A673 (cell line): ENCODE measurements around the gene LRFN5. TPM values are rescaled to one million over a fixed set of nuclear protein-coding genes. Genes with fewer than 3 reads are reported as not detected.

Experiments
- BruUV-seq: library from RNA; stranded (reverse); fragments of 400-500 nt; replicated peaks from 2 replicates; lab custom pipeline; 2021; lab: Mats Ljungman, UMichigan
- CTCF ChIA-PET: fragments of 300-600 bp; sonication (Branson Sonifier 250); formaldehyde crosslinking; loops from one replicate; lab custom pipeline; 2022; ENCODE audit warnings: antibody characterized with exemption; lab: Charles Lee
- POLR2A ChIA-PET: fragments of 300-600 bp; sonication (Branson Sonifier 250); formaldehyde crosslinking; loops from one replicate; lab custom pipeline; 2022; ENCODE audit warnings: antibody characterized with exemption; ENCODE audit not compliant: low non-redundant PET; lab: Charles Lee
- DNase-seq: peaks from one replicate; pipeline ENCODE4 v3.0.0-alpha.2; 2015; ENCODE audit warnings: low spot score
- H3K27ac ChIP-seq: fragments of 200-600 bp; sonication (generic); 2 replicates; pipeline ENCODE4 v1.5.1; 2016; ENCODE audit warnings: mixed run types, low read depth, mild to moderate bottlenecking, mixed read lengths, antibody characterized with exemption, low read length; ENCODE audit not compliant: poor library complexity, severe bottlenecking
- H3K27me3 ChIP-seq: fragments of 200-600 bp; sonication (generic); replicated peaks from 2 replicates; pipeline ENCODE4 v1.6.1; 2017; ENCODE audit warnings: mixed run types, low read depth, mild to moderate bottlenecking, mixed read lengths, antibody characterized with exemption, low read length; ENCODE audit not compliant: insufficient read depth, poor library complexity
- H3K36me3 ChIP-seq: fragments of 200-600 bp; sonication (generic); 2 replicates; pipeline ENCODE4 v1.6.1; 2016; ENCODE audit warnings: mixed run types, mild to moderate bottlenecking, mixed read lengths, antibody characterized with exemption, low read length; ENCODE audit not compliant: insufficient read depth, poor library complexity, severe bottlenecking
- H3K4me1 ChIP-seq: fragments of 200-600 bp; sonication (generic); 2 replicates; pipeline ENCODE4 v1.6.1; 2017; ENCODE audit warnings: mixed run types, mild to moderate bottlenecking, mixed read lengths, antibody characterized with exemption, low read length; ENCODE audit not compliant: insufficient read depth, poor library complexity, severe bottlenecking
- H3K4me3 ChIP-seq: fragments of 200-600 bp; sonication (generic); 2 replicates; pipeline ENCODE4 v1.5.1; 2016; ENCODE audit warnings: low read depth, mixed run types, mild to moderate bottlenecking, mixed read lengths, low read length; ENCODE audit not compliant: poor library complexity, severe bottlenecking
- H3K9me3 ChIP-seq: fragments of 200-600 bp; sonication (generic); 2 replicates; pipeline ENCODE4 v1.6.1; 2016; ENCODE audit warnings: mixed run types, low read depth, mild to moderate bottlenecking, mixed read lengths, antibody characterized with exemption, low read length; ENCODE audit not compliant: poor library complexity, severe bottlenecking
- CTCF ChIP-seq: fragments of 300-800, 200-600 bp; sonication (generic); conservative IDR thresholded peaks from 2 replicates; pipeline ENCODE4 v1.5.1; 2017; ENCODE audit warnings: low read depth, mild to moderate bottlenecking, antibody characterized with exemption, low read length, moderate library complexity, mixed read lengths
- EZH2 ChIP-seq: fragments of 200-600 bp; sonication (generic); IDR thresholded peaks from 2 replicates; pipeline ENCODE4 v1.6.1; 2017; ENCODE audit warnings: borderline replicate concordance, low read depth, mild to moderate bottlenecking, mixed read lengths, antibody characterized with exemption, low read length; ENCODE audit not compliant: poor library complexity, severe bottlenecking
- intact Hi-C: fragments of 100-400 bp; cut with micrococcal nuclease; formaldehyde crosslinking; loops from one replicate; pipeline ENCODE4 v1.10.0; 2022; ENCODE audit not compliant: unreplicated experiment
- total RNA-seq: library from RNA; stranded (reverse); gene quantifications from 2 replicates; pipeline ENCODE4 v1.2.3, GENCODE V29; 2021

The LRFN5 gene
- total RNA-seq, 1 experiment from 2014 or later, result 51.3 TPM

- intact Hi-C loops, result no loop called here
- ChIA-PET CTCF (no interaction called here), POLR2A (no interaction called here)
- no peak for DNase-seq
- H3K9me3 ChIP-seq, result no peaks in the 10 kb centered on the region
- TF ChIP-seq CTCF (no peak), EZH2 (no peak)
- H3K4me1 ChIP-seq, result no peaks in the 10 kb centered on the region
- H3K36me3 ChIP-seq, result no peaks in the 10 kb centered on the region
- no peak overlapping the region for H3K4me3 ChIP-seq
- no TSS peak for BruUV-seq
- no peaks in the 10 kb centered on the region for H3K27me3 ChIP-seq
- no peak overlapping the region for H3K27ac ChIP-seq
Measured at GRCh38 chr14:41758011-41758665, 151.5 kb downstream of the LRFN5 start.

GRCh38 chr14:41761204-41761603 lies 154.5 kb downstream of the LRFN5 start:
- intact Hi-C loops, result no loop called here
- no peaks in the 10 kb centered on the region for H3K36me3 ChIP-seq
- no TSS peak for BruUV-seq

GRCh38 chr14:41766772-41767171 lies 160.1 kb downstream of the LRFN5 start:
- BruUV-seq, result no TSS peak
- intact Hi-C loops, result no loop called here
- POLR2A ChIA-PET, result interaction anchor here (0.7 kb wide), 2 partner anchors 58 to 75 kb away, joined by 3 read pairs; no protein-coding TSS in a partner anchor
- H3K4me3 ChIP-seq, result no peak overlapping the region
- H3K9me3 ChIP-seq, result no peaks in the 10 kb centered on the region
- DNase-seq, result no peak
- no peaks in the 10 kb centered on the region for H3K36me3 ChIP-seq
- TF ChIP-seq CTCF (no peak), EZH2 (no peak)
- H3K4me1 ChIP-seq, result no peaks in the 10 kb centered on the region
- H3K27me3 ChIP-seq, result no peaks in the 10 kb centered on the region
- H3K27ac ChIP-seq, result no peak overlapping the region
- CTCF ChIA-PET, result no interaction called here

More at GRCh38 chr14:41761204-41761603, 154.5 kb downstream of the LRFN5 start:
- no peaks in the 10 kb centered on the region for H3K9me3 ChIP-seq
- H3K27ac ChIP-seq, result no peak overlapping the region
- no peak for DNase-seq
- H3K27me3 ChIP-seq, result no peaks in the 10 kb centered on the region
- H3K4me3 ChIP-seq, result no peak overlapping the region
- H3K4me1 ChIP-seq, result no peaks in the 10 kb centered on the region
- CTCF ChIA-PET, result no interaction called here
- POLR2A ChIA-PET, result no interaction called here
- TF ChIP-seq EZH2 (no peak), CTCF (no peak)
